ENCODE data around the gene CLVS2. TPM values are rescaled to one million over a fixed set of nuclear protein-coding genes. Genes with fewer than 3 reads are reported as not detected.

CLVS2 gene
- total and polyA plus RNA-seq, 12 donors = 0.07 to 2.0 (median 0.63) TPM; not detected in 4

GRCh38 chr6:122996794-122997505 lies 915 bp downstream of the CLVS2 start:
- intact Hi-C loops (cut with DNase I) = no loop called here
- Histone ChIP-seq H3K4me1 (replicated peaks in 1 of 2) (peaks cover 0 to 7% of the 10 kb centered on the region in 2 donors), H3K27me3 (peaks cover 21% of the 10 kb centered on the region), H3K36me3 (replicated peaks in 1 of 2) (no peaks in the 10 kb centered on the region), H3K9me3 (replicated peaks in 1 of 3) (no peaks in the 10 kb centered on the region), H3K4me3 (no peak overlapping the region), H3K27ac (no peak overlapping the region)
- 17 to 22% (median 19%) methylated on average over 19 of the region's 19 CpGs for WGBS, 4 donors
- no peak for TF ChIP-seq CTCF (IDR thresholded peaks at IDR 0.05)
- TF ChIP-seq POLR2A (IDR thresholded peaks at IDR 0.05) = no peak
- DNase-seq = no peak

- Histone ChIP-seq H3K9me3 (replicated peaks in 1 of 3) (no peaks in the 10 kb centered on the region), H3K4me3 (no peak overlapping the region), H3K4me1 (replicated peaks in 1 of 2) (peaks cover 0 to 7% of the 10 kb centered on the region in 2 donors), H3K27ac (no peak overlapping the region), H3K27me3 (peaks cover 21% of the 10 kb centered on the region), H3K36me3 (replicated peaks in 1 of 2) (no peaks in the 10 kb centered on the region)
- 80 to 86% (median 82%) methylated on average over 13 of the region's 13 CpGs for WGBS, 4 donors
- no peak for DNase-seq
- intact Hi-C loops (cut with DNase I) = no loop called here
- no peak for TF ChIP-seq CTCF (IDR thresholded peaks at IDR 0.05)
- no peak for TF ChIP-seq POLR2A (IDR thresholded peaks at IDR 0.05)
Observed at GRCh38 chr6:122997541-122998150, 1.6 kb downstream of the CLVS2 start.

DNA sequence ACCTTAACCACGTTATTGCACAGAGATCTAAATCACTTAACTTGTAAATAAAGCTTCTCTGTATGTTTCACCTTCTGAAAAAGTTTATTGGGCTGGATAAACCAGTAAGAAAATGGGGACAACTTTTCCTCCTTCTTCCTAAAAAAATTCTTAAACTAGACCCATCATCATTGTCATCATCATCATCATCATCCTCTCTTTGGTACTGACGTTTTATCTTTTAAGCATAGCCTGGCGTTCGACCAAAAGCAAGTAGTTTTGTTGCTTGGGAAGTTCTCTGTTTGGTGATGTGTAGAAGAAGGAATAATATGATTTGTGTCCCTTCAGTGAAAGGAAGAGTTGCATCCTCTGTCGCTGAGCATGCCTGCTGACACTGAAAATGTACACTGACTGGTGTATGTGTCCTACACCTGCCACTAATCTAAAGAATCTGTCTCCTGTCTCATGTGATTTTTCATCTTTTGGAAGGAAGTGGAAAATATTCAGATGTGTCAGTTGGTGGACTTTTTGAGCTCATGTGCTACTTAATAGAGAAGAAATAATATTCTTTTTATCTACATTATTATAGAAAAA lies 2.5 kb downstream of the CLVS2 start:
- intact Hi-C loops (cut with DNase I) = no loop called here
- no peak overlapping the region for H3K4me3 ChIP-seq
- H3K4me1 ChIP-seq (replicated peaks in 1 of 2) = peaks cover 0 to 7% of the 10 kb centered on the region in 2 donors
- H3K9me3 ChIP-seq (replicated peaks in 1 of 3) = no peaks in the 10 kb centered on the region
- no peak for DNase-seq
- H3K36me3 ChIP-seq (replicated peaks in 1 of 2) = no peaks in the 10 kb centered on the region
- H3K27me3 ChIP-seq = peaks cover 21% of the 10 kb centered on the region
- WGBS, 4 donors = 51 to 66% (median 57%) methylated on average over 5 of the region's 5 CpGs
- TF ChIP-seq CTCF (IDR thresholded peaks at IDR 0.05) = no peak
- TF ChIP-seq POLR2A (IDR thresholded peaks at IDR 0.05) = no peak
- H3K27ac ChIP-seq = no peak overlapping the region

DNA sequence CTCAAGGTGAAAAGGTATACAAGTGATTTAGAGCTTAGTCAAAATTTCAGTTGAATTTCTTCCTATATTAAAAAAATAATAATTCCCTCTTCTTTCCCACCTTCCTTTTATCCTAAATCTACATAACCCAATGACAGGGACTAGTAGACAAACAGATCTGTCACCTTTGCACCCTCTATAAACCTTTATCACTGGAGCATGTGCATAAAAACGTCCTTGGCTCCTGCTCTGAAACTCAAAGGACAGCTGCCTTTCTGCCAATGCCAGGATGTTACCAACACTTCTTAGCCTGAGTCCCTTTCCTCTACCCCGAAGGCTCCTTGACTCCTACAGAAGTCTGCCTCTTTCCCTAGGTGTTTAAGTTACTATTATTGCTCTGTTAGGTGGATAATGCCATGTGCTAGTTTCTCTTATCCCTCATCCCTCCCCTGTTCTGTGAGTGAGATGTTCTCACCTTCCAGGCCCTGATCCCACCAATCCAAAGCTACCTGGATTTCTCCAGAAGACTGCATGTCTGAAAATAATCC lies 4.3 kb downstream of the CLVS2 start:
- intact Hi-C loops (cut with DNase I) = no loop called here
- 35 to 52% (median 41%) methylated on average over 2 of the region's 2 CpGs for WGBS, 4 donors
- H3K36me3 ChIP-seq (replicated peaks in 1 of 2) = no peaks in the 10 kb centered on the region
- peaks cover 0 to 7% of the 10 kb centered on the region in 2 donors for H3K4me1 ChIP-seq (replicated peaks in 1 of 2)
- DNase-seq = no peak
- H3K27ac ChIP-seq = no peak overlapping the region
- peaks cover 21% of the 10 kb centered on the region for H3K27me3 ChIP-seq
- H3K4me3 ChIP-seq = no peak overlapping the region
- TF ChIP-seq POLR2A (IDR thresholded peaks at IDR 0.05) (no peak), CTCF (IDR thresholded peaks at IDR 0.05) (no peak)
- H3K9me3 ChIP-seq (replicated peaks in 1 of 3) = no peaks in the 10 kb centered on the region

All from adrenal gland (tissue), 12 donors.